GM18526 (cell line): ENCODE results near the gene CEMIP.

Experiments used
- POLR2A ChIP-seq: IDR thresholded peaks from 3 replicates; pipeline ENCODE4 v1.6.1; 2011; ENCODE audit not compliant: insufficient read length; ENCODE audit errors: extremely low read depth

CEMIP gene

DNA sequence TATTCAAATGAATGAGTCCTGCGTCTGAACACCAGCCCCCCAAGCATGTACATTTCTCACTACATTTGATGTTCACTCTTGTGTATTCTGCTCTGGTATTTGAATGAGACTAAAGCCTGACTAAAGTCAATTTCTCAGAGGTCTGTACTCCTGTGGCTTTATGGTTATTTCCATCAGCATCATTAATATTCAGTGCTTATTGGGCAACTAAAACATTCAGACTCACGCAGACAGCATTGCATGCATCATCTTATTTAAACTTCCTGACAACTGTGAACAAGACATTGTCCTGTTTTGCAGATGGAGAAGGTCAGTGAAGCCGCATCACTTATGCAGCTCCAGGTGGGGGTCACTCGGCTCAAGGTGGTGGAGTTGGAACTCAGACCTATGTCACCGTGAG, 11.1 kb downstream of the CEMIP start:
- TF ChIP-seq POLR2A = no peak

DNA sequence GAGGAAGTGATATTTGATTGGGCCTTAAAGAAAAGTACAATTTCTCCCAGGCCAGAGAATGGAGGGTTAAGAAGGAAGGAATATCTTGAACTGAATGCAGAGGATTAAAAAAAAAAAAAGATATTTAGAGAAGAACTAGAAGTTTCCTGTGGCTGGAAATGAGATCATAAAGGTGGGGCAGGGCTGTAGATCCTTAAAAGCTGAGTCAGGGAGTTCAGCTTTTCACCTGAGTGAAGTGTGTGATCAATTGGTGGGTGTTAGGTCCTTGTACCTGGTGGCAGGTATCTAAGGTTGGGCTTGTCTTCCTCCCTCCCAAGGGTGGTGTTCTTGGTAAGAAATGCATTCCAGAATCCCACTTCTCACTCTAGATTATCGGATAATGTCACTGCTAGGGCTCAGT, 11.8 kb downstream of the CEMIP start:
- TF ChIP-seq POLR2A = no peak

DNA sequence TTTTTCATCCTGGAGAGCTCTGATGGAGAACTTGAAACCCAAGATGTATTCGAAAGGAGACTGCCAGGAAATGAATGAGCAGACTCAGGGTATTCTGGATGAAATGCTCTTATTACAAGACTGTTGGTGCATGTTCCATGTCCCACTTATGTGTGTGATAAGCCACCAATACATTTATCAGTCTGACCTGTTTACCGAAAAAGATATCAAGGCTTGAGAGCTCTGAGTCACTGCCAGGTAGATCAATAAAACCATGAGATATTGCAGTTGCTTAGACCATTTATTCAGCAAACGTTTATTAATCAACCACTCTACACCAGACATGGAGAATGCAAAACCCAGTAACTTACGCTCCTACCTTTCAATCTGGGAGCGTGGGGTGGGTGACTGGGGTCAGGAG, 17.2 kb downstream of the CEMIP start:
- no peak for TF ChIP-seq POLR2A

- TF ChIP-seq POLR2A = no peak
Observed at GRCh38 chr15:80798911-80799310, 19.7 kb downstream of the CEMIP start.

DNA sequence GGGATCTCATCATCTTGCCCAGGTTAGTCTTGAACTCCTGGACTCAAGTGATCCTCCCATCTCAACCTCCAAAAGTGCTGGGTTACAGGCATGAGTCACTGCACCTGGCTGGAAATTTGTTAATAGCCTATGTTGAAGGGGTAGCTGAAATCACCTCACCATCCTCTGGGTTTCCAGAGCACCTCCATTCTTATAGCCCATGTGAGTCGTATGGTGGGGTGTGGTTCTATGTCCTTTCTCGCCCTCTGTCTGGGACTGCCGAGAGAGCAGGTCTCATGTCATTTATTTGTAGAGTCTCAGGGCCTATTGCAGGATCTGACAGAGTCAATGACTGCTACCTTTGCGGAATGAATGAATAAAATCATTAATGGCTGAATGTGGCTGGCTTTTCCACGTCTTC, 20.9 kb downstream of the CEMIP start:
- TF ChIP-seq POLR2A = no peak

GRCh38 chr15:80801891-80802680, 22.9 kb downstream of the CEMIP start:
- no peak for TF ChIP-seq POLR2A

- no peak for TF ChIP-seq POLR2A
Observed at GRCh38 chr15:80803580-80804525, 24.7 kb downstream of the CEMIP start.

DNA sequence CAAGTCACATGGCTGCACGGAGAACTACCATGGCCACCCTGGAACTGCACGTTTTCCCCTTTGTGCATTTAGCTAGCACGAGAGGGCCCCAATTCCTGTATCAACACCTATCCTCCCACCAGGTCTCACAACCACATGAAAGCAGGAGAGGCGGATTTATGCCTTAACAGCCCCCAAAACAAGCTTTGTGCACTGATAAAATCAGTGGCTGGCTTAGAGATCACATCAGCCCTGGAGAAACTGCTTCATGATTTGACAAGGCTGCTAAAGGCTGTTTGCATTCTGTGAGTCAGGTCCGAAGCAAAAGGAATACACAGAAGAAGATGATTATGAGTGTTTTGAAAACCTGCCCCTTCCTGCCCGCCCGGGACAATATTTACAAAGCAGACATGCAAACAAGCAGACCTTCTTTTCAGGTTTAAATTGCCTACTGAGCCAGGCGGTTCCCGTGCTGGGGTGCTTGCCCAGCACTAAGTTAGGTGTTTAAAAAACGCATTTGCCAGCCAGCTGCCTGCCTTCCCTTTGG, 25.9 kb downstream of the CEMIP start:
- TF ChIP-seq POLR2A = no peak

GRCh38 chr15:80811781-80812315, 32.7 kb downstream of the CEMIP start:
- no peak for TF ChIP-seq POLR2A

DNA sequence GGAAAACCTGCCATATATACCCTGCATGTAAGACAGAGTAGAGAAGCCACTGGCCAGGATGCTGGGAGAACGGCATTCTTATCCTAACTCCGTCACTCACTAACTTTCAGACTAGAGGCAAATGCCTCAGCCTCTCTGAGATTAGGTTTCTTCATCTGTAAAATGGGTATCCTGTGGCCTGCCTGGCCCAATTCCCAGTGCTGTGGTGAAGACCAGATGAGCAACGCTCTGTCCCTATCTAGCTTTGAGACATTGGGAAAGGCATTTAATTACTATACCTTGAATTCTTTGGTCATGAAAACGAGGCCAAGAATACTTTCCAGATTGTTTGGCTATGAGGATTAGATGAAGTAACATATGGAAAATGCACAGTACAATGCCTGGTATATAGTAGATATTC, 35.9 kb downstream of the CEMIP start:
- no peak for TF ChIP-seq POLR2A

GRCh38 chr15:80816049-80816653, 37.0 kb downstream of the CEMIP start:
- TF ChIP-seq POLR2A = no peak

GRCh38 chr15:80816936-80817335, 37.8 kb downstream of the CEMIP start:
- TF ChIP-seq POLR2A = no peak

DNA sequence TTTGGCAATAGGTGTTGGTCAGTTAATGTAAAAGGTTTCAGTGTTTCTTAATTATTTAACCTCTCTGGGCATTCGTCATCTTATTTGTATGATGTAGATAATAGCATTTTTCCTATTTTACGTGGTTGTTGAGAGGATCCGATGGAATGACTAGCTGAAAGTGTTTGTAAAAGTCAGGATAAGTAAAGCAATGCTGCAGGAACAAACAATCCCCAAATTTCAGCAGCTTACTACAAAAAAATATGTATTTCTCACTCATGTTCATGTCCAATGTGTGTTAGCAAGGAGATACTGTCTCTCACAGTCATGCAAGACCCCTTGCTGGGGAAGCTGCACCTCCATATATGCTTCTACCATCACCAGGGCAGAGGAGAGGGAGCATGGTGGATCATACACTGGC, 38.7 kb downstream of the CEMIP start:
- TF ChIP-seq POLR2A = no peak

- TF ChIP-seq POLR2A = no peak
Observed at GRCh38 chr15:80819001-80819400, 39.8 kb downstream of the CEMIP start.

GRCh38 chr15:80820092-80820491, 40.9 kb downstream of the CEMIP start:
- TF ChIP-seq POLR2A = no peak
